TTC549 (cell line): Measurements from ENCODE around the gene CEP295NL.
"Not testable (repeated sequence)": the region's sequence is repeated elsewhere in the genome, so short reads cannot be mapped to it uniquely, and the experiment has no call there.

Experiments
- FAIRE-seq: peaks from 2 replicates; lab custom pipeline; 2012; peaks lifted over from hg19 to GRCh38; lab: Jason Lieb, UNC

Gene CEP295NL

GRCh38 chr17:78886954-78887353, 16.0 kb downstream of the CEP295NL start:
- FAIRE-seq: no peak

GRCh38 chr17:78885956-78886355, 17.0 kb downstream of the CEP295NL start:
- FAIRE-seq: no peak

- FAIRE-seq: no peak
Observed at GRCh38 chr17:78884876-78885667, 17.9 kb downstream of the CEP295NL start.

GRCh38 chr17:78884148-78884825, 18.7 kb downstream of the CEP295NL start:
- FAIRE-seq: no peak

- FAIRE-seq: no peak
Observed at GRCh38 chr17:78883533-78884131, 19.4 kb downstream of the CEP295NL start.

GRCh38 chr17:78883089-78883532, 19.9 kb downstream of the CEP295NL start:
- FAIRE-seq: no peak

GRCh38 chr17:78882540-78883088, 20.4 kb downstream of the CEP295NL start:
- no peak for FAIRE-seq

GRCh38 chr17:78879635-78880186, 23.3 kb downstream of the CEP295NL start:
- no peak for FAIRE-seq

- no peak for FAIRE-seq
Observed at GRCh38 chr17:78878871-78879527, 24.0 kb downstream of the CEP295NL start.

- FAIRE-seq: no peak
Observed at GRCh38 chr17:78878261-78878660, 24.7 kb downstream of the CEP295NL start.

- not testable (repeated sequence) for FAIRE-seq
Observed at GRCh38 chr17:78876954-78877517, 26.0 kb downstream of the CEP295NL start.

GRCh38 chr17:78876094-78876597, 26.9 kb downstream of the CEP295NL start:
- no peak for FAIRE-seq

- no peak for FAIRE-seq
Observed at GRCh38 chr17:78875363-78876093, 27.5 kb downstream of the CEP295NL start.

GRCh38 chr17:78873519-78874340, 29.3 kb downstream of the CEP295NL start:
- FAIRE-seq: no peak

GRCh38 chr17:78872486-78872885, 30.5 kb downstream of the CEP295NL start:
- no peak for FAIRE-seq

- FAIRE-seq: no peak
Observed at GRCh38 chr17:78870621-78871020, 32.4 kb downstream of the CEP295NL start.

- no peak for FAIRE-seq
Observed at GRCh38 chr17:78868391-78868790, 34.6 kb downstream of the CEP295NL start.

GRCh38 chr17:78867046-78867445, 36.0 kb downstream of the CEP295NL start:
- not testable (repeated sequence) for FAIRE-seq

GRCh38 chr17:78865682-78866390, 37.2 kb downstream of the CEP295NL start:
- no peak for FAIRE-seq
